ENCODE data around the gene EID3. TPM values are rescaled to one million over a fixed set of nuclear protein-coding genes. Genes with fewer than 3 reads are reported as not detected.

EID3 gene
- polyA plus RNA-seq, 1 donor from 2014 or later: 0.37 TPM

DNA sequence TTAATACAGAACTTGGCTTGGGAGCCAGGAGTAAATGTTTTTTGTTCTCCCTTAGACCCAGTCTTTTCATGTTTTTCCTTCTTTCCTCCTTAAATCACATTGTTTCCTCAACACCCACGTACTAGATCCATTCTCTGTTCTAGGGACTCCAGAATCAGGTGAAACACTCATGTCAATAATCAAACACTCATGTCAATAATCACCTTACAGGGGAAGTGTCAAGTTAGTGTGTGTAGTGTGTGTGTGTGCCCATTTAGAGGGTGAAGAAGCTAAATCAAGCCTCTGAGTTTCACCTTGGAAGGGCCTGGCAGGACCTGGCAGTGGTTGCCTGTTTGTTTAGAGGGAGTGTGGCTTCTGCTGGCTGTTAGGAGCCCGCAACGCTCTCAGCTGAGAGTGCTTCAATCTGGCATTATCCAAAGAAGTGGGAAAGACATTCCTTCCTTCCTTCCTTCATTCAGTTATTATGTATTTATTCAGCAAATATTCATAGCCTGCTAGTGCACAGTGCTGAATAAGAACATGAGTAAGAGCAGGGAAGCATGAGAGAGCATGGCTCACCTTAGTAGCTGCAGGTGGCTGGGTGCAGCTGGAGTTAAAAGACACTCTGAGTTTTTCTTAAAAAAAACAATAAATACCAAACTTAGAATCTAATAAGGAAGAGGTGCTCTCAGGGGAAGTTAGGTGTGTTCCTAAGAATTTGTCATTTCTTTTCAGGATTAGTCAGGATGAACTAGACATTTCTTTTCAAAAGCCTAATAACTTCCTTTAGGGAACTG lies 17.6 kb upstream of the EID3 start:
- Histone ChIP-seq H3K9ac (ENCODE audit: low read length) (no peak overlapping the region), H3K4me3 (ENCODE audit: low read length) (peak overlapping the region; percentile 82)

More for the DNA sequence above, 17.6 kb upstream of the EID3 start:
- Histone ChIP-seq H2AFZ (ENCODE audit: low read depth, low read length) (no peak overlapping the region), H3K9me3 (ENCODE audit: low read length) (no peaks in the 10 kb centered on the region), H4K20me1 (ENCODE audit: insufficient read depth) (no peaks in the 10 kb centered on the region), H3K27ac (ENCODE audit: low read length) (peak overlapping the region; percentile 80), H3K9me2 (ENCODE audit: insufficient read depth, low read length) (no peaks in the 10 kb centered on the region), H3K27me3 (ENCODE audit: insufficient read depth, low read depth, low read length) (no peaks in the 10 kb centered on the region), H3K4me2 (ENCODE audit: low read length) (no peak overlapping the region), H3F3A (ENCODE audit: insufficient read depth, low read length, poor library complexity, severe bottlenecking) (no peaks in the 10 kb centered on the region), H3K79me2 (replicated peaks; ENCODE audit: insufficient read depth, low read length) (peaks cover 18% of the 10 kb centered on the region), H3K36me3 (ENCODE audit: insufficient read depth, low read length) (no peaks in the 10 kb centered on the region)
- TF ChIP-seq SMC3 (conservative IDR thresholded peaks at IDR 0.05; ENCODE audit: poor library complexity): no peak
- TF ChIP-seq CTCF (IDR thresholded peaks at IDR 0.05; ENCODE audit: poor library complexity, severe bottlenecking): no peak
- TF ChIP-seq EZH2 (IDR thresholded peaks at IDR 0.05; ENCODE audit: borderline replicate concordance, insufficient read depth, low read length, poor library complexity, severe bottlenecking): no peak
- no peak for TF ChIP-seq EP300 (conservative IDR thresholded peaks at IDR 0.05; ENCODE audit: poor library complexity, severe bottlenecking)
- no peak for TF ChIP-seq REST (IDR thresholded peaks at IDR 0.05; ENCODE audit: borderline replicate concordance)
- no peak for TF ChIP-seq TAF1 (IDR thresholded peaks at IDR 0.05; ENCODE audit: low read depth)
- TF ChIP-seq POLR2AphosphoS5 (IDR thresholded peaks at IDR 0.05): no peak
- no peak for TF ChIP-seq RAD21 (conservative IDR thresholded peaks at IDR 0.05)
- TF ChIP-seq MXI1 (conservative IDR thresholded peaks at IDR 0.05; ENCODE audit: poor library complexity, severe bottlenecking): no peak

Measured in neural cell (in vitro differentiated cells).